Muscle of arm (tissue), 14 donors: Measurements from ENCODE around the gene ANKRD29. TPM values are rescaled to one million over a fixed set of nuclear protein-coding genes. Genes with fewer than 3 reads are reported as not detected.
A peak's percentile ranks its signal among the peaks of the same experiment; 100 is the strongest.

ENCODE experiments used
- DNase-seq: peaks from one replicate; pipeline ENCODE4 v3.0.0-alpha.2; 2013
- long read RNA-seq, 11 donors: transcript quantifications; one replicate each; lab custom pipeline, GENCODE V29; 2026
- polyA plus RNA-seq, 12 donors: library from polyadenylated mRNA; unstranded; fragments of 120-200 nt; gene quantifications; one replicate each; pipeline ENCODE4 v1.2.1, GENCODE V29; 2013; ENCODE audit not compliant: insufficient read length in 12 of 12

Gene ANKRD29
- 10 to 100 TPM in 1 of 12 donors, 1 to 10 TPM in 10, not detected in 1; 2.9 to 13.1 (median 4.7) TPM for polyA plus RNA-seq
- long read RNA-seq, donor 1, partial matches to known transcripts, result 0 of 3 reads
- long read RNA-seq, donor 1, other reads (novel, unspliced or antisense), result 0 of 3 reads
- long read RNA-seq, donor 2, result 0 reads
- long read RNA-seq, donor 3, partial matches to known transcripts, result 0 of 1 reads
- long read RNA-seq, donor 3, other reads (novel, unspliced or antisense), result 0 of 1 reads
- long read RNA-seq, donor 4, partial matches to known transcripts, result 0 of 1 reads
- long read RNA-seq, donor 4, other reads (novel, unspliced or antisense), result 0 of 1 reads
- long read RNA-seq, donor 5, partial matches to known transcripts, result 0 of 1 reads
- long read RNA-seq, donor 5, other reads (novel, unspliced or antisense), result 0 of 1 reads
- long read RNA-seq, donor 6, partial matches to known transcripts, result 0 of 2 reads
- long read RNA-seq, donor 6, other reads (novel, unspliced or antisense), result 0 of 2 reads
- long read RNA-seq, donor 7, result 0 reads
- long read RNA-seq, donor 8, partial matches to known transcripts, result 0 of 3 reads
- long read RNA-seq, donor 8, other reads (novel, unspliced or antisense), result 0 of 3 reads
- long read RNA-seq, donor 9, partial matches to known transcripts, result 0 of 1 reads
- long read RNA-seq, donor 9, other reads (novel, unspliced or antisense), result 0 of 1 reads
- long read RNA-seq, donor 10, partial matches to known transcripts, result 0 of 2 reads
- long read RNA-seq, donor 10, other reads (novel, unspliced or antisense), result 0 of 2 reads
- long read RNA-seq, donor 11, partial matches to known transcripts, result 0 of 3 reads
- long read RNA-seq, donor 11, other reads (novel, unspliced or antisense), result 0 of 3 reads

DNA sequence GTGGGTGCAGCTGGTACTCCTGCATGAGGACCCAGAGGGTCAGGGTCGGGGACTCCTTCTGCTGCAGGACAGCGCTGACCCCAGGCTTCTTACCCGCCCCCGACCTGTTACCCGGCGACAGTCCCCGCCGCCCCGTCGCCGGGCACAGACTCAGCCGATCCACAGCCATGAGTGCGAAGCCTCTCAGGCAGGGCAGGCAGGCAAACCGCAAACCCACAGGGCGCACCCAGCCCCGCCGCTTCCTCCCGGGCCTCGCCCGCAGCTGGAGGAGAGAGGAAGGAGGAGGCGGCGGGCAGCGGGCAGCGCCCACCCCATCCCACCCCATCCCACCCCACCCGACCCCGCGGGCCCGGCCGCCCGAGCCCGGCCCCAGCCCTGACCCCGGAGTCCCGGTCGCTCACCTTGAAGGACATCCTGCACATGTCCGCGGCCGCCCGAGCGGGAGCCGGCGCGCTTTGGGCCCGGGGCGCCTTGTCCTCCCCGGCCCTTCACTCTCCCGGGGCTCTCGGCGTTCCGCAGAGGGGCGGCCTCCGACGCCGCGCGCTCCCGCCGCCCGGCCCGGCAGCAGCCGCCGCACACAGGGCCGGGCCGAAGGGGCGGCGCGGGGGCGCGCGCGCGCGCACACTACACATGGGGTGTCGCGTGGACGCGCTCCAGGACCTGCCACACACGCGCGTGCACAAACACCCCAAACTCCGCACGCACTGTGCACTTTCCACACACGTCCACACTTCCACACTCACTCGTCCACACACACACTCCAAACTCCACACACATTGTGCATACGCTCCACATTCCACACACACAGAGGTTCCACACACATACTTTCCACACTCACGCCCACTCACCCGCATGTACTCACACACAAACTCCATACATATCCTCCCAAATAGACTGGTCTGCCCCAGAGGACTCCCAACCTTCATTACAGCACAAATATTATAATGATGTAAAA, at the start of gene ANKRD29:
ANKRD29 (minus strand) TSS at position 603 of the 955 bp plus-strand sequence; CDS start at position 422, 181 bp downstream.
- peak; percentile 19 for DNase-seq

- no peak for DNase-seq
Observed at GRCh38 chr18:23712445-23712844, 49.7 kb upstream of the ANKRD29 start.

DNA sequence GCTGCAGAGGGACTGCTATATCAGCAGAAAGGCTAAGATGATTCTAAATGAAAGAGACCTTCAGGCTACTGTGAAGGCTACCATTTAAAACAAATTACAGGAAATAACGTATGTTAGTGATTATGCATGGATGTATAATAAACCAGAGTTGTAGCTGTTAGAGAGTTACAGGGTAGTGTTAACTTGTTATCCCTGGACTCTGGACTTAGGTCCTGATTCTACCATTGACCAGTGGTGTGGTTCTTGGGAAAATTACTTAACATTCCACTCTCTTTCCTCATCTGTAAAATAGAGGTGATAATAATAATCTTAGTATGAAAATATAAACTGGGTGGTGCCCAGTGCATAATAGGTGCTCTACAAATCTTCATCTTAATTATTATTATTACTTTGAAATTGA, 48.7 kb upstream of the ANKRD29 start:
- no peak for DNase-seq

- no peak for DNase-seq
Observed at GRCh38 chr18:23710946-23711345, 48.2 kb upstream of the ANKRD29 start.

DNA sequence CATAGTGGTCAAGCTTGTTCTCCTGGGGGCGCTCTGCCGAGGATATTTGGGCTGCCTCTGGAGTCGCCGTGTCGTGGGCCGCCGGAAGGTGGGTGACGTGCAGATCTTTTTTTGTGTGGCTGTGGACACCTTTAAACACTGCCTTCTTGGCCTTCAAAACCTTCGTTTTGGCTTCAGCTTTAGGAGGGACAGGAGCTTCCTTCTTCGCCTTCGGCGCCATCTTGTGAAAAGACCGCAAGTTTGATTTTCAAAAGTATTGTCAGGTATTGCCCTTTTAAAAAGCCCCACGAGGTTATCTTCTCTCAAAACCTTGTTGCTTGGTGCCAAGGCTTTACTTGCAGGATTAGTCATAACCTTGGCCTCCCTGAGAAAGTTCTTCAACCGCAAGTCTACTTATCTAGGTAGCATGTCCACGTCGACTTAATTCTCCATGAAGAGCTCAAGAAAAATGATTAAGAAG, 47.4 kb upstream of the ANKRD29 start:
- DNase-seq, result no peak

DNA sequence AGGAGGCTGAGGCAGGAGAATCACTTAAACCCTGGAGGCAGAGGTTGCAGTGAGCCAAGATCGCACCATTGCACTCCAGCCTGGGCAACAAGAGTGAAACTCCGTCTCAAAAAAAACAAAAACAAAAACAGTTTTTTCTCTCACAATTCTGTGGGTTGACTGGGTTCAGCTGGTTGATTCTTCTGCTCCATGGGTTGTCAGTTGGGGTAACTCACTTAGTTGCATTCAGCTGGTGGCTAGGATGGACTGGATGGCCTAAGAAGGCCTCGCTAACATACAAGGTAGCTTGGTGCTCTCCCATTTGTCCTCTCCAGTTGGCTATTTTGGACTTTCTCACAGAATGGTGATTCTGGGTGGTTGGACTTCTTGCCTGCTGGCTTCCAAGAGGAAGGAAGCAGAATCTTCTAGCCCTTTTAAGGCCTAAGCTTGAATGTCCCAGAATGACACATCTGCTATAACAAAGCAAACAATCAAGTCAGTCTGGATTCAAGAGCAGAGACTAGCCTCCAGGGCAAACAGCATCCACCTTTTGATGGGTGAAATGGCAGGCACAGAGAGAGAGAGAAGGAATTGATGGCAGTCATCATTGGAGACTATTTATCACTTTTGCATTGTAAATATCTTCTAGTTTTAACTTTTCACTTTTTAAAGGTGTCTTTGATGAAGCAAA, 44.4 kb upstream of the ANKRD29 start:
- no peak for DNase-seq

- no peak for DNase-seq
Observed at GRCh38 chr18:23704806-23705205, 42.1 kb upstream of the ANKRD29 start.

DNA sequence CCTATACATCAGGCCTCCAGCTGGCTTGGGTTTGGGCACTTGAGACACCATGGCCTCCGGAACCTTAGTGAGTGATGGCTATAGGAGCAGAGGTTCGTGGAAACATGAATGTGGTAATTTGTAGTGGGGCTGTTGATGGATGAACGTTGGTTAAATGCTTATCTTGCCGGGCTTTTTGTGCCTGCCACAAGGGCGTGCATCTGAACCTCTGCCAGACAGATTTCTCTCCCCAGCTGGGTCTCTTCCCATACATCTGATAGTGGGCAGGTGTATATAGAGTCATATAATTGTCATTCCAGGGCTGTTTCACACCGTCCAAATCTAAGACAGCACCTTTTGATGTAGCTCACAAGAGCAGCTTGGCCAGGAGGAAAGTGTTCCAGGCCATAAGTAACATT, 41.3 kb upstream of the ANKRD29 start:
- no peak for DNase-seq

DNA sequence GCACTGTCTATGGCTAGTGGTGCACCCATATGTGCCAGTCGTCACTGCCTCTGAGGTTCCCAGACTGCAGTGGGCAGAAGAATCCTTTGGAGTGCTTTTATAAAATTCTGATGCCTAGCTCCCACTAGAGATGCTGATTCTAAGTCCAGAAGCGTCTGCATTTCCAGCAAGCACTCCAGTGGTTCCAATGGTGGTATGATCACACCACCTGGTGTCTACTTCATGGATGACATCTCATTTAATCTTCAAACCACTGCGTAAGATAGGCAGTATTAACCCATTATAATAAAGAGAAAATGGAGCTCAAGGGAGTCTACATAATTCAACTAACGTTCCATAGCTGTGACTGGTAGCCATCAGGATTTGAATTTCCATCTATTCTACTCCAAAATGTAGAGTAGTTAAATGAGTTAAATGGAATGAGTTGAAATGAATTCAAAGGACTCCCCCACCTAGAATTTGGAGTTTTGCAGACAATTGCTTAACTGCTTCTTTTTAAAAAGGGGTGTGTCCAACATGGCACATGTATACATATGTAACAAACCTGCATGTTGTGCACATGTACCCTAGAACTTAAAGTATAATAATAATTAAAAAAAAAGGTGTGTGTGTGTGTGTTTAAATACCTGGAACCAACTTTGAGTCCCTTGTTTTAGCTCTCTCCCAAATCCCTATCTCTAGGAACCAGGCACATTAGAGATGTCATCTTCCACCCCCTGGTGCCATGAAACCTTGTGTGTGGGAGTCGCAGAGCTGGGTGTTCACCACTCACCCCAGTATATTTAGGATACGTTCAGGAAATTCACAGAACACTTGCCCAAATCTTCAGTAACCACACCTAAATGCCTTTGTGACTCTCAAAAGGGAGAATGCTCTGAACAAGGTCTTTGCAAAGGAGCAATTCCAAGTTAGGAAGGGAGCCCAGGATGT, 40.6 kb upstream of the ANKRD29 start:
- DNase-seq, result no peak

- DNase-seq, result no peak
Observed at GRCh38 chr18:23702606-23703005, 39.9 kb upstream of the ANKRD29 start.

DNA sequence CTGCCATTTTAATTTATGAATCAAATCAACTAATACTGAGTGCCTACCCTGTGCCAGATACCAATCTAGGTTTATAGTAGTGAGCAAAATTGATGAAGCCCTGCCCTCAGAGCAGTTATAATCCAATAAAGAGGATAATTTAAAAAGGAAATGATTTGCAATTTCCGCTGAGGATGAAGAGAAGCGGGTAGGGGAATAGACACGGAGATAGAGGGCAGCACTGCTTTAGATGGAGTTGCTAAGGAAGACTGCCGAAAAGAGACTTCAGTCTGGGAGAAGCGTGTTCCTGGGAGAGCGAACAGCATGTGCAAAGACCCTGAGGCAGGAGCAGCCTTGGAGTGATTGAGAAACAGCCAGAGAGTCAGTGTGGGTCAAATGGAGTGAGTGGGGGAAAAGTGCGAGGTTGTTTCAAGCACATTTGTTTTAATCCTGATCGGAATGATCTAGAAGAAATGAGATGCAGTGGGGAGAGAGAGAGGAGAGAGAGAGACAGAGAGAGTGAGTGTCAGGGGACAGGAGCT, 38.9 kb upstream of the ANKRD29 start:
- no peak for DNase-seq

DNA sequence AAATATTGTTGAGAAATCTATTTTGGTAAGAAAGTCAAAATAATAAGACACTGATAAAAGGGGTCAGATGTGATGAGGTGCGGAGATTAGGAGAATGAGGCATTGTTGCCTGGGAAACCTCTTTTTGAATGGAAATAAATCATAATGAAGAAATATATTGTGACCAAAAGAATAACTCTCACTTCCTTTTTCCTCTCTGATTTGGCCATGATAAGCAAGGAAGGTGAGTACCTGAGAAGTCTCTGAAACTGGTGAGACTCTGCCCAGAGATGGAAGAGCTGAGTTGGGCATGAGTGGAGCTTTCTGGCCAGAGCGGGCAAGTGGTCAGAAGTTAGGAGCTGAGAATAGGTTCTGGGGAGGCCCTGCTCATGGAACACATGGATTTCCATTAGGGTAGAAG, 38.3 kb upstream of the ANKRD29 start:
- DNase-seq, result no peak

DNA sequence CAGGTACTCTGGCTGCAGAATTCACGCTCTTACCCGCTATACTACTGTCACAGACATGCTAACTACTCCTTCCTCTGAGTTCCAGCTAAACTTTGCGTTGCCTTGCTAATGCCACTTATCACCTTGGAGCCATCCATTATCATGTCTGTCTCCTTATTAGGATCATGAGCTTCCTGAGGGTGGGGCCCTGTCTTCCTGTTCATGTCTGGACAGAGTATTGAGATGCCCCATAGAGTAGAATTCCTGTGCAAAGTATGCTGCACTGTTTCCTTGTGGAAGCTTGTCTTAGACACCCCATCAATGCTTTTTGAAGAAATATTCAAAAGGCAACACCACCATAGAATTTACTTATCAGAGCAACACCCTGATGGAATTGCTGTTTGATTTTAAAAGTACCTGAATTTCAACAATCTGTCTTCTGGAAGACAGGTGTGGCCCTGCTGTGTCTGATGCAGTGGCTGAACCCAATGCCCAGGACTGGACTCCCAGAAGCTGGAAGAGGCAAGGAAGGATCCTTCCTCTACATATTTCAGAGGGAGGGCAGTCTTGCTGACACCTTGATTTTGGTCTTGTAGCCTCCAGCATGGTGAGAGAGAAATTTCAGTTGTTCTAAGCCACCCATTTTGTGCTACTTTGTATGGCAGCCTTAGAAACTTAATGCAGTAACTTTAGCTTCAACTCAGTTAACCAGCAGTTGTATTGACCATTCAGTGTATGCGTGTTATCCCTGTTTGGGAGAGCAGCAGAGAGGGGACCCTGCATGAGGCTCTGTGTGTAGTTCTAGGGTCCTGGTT, 32.1 kb upstream of the ANKRD29 start:
- no peak for DNase-seq

DNA sequence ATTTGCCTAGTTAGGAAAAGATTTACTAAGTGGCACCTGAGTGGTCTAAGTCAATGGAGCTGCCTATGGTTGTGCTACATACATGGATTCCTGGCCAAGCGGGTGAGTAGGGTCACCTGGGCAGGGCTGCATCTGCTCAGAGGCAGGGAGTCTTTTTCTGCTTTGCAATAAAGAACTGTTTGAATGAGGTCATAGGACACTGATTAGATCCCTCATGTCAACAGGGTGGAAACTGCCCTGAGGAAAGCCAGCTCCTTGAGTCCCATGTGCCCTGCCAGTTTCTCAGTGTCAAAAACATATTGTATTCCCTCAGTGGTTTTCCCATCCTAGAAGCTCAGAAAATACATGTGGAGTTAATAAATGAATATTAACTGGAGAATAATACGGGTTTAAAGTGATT, 31.1 kb upstream of the ANKRD29 start:
- DNase-seq, result no peak

- no peak for DNase-seq
Observed at GRCh38 chr18:23690505-23691068, 27.9 kb upstream of the ANKRD29 start.

DNA sequence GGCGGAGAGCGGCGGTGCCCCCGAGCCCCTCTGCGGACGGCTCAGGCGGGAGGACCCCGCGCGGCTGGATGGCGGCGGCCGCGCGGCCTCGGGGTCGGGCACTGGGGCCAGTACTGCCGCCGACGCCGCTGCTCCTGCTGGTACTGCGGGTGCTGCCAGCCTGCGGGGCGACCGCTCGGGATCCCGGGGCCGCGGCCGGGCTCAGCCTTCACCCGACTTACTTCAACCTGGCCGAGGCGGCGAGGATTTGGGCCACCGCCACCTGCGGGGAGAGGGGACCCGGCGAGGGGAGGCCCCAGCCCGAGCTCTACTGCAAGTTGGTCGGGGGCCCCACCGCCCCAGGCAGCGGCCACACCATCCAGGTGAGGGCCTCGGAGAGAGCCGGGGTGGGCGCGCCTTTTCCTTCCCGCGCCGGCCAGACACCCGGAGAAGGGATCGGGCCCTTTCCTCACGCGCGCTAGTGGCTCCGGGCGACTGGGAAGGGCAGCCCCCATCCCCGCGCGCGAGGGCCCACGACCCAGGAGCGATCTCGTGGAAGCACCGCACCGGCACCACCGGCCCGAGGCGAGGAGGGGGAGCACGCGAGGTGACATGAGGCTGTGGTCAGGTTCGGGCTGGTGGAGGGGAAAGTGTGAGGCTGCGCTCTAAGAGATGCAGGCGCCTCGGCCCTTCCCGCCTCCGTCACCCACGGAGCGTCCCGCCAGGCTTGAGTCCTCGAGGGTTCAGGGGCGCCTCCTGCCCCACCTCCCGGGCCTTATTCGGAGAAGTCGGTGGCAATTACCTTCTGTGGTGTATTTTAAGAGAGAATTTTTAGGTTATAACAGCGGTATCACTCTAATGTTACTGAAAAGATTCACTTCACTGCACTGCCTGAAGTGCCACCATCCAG, 27.1 kb upstream of the ANKRD29 start:
- DNase-seq, result no peak

- DNase-seq, result peak; percentile 43
Observed at GRCh38 chr18:23689031-23689615, 26.4 kb upstream of the ANKRD29 start, which contains the start of gene LAMA3. TSS of gene LAMA3 (plus strand) at chr18:23689453. CDS start at chr18:23689684, 231 bp downstream.
